Neural cell (in vitro differentiated cells): Measurements from ENCODE around the gene SCARB1. TPM values are rescaled to one million over a fixed set of nuclear protein-coding genes. Genes with fewer than 3 reads are reported as not detected.

ENCODE experiments used
- H2AFZ ChIP-seq: fragments of 200-600, 300-800 bp; sonication (generic), shearing (Covaris generic); 2 replicates; pipeline ENCODE4 v1.6.0; 2014; ENCODE audit warnings: low read depth, mild to moderate bottlenecking, antibody characterized with exemption, low read length, moderate library complexity
- H3F3A ChIP-seq: fragments of 200-600 bp; shearing (Covaris generic); 2 replicates; pipeline ENCODE4 v1.6.1; 2016; ENCODE audit warnings: mild to moderate bottlenecking, moderate library complexity, mixed read lengths, antibody characterized with exemption, low read length; ENCODE audit not compliant: insufficient read depth, poor library complexity, severe bottlenecking
- H3K27ac ChIP-seq: fragments of 200-600, 300-800 bp; sonication (generic), shearing (Covaris generic); 2 replicates; pipeline ENCODE4 v1.5.1; 2014; ENCODE audit warnings: mild to moderate bottlenecking, low read length, moderate library complexity
- H3K27me3 ChIP-seq: fragments of 300-800, 200-600 bp; sonication (generic), shearing (Covaris generic); 2 replicates; pipeline ENCODE4 v1.6.0; 2014; ENCODE audit warnings: mild to moderate bottlenecking, low read depth, low read length, moderate library complexity; ENCODE audit not compliant: insufficient read depth
- H3K36me3 ChIP-seq: fragments of 300-800, 200-600 bp; sonication (generic), shearing (Covaris generic); 2 replicates; pipeline ENCODE4 v1.5.1; 2014; ENCODE audit warnings: mild to moderate bottlenecking, antibody characterized with exemption, low read length, moderate library complexity; ENCODE audit not compliant: insufficient read depth
- H3K4me2 ChIP-seq: fragments of 300-800, 200-600 bp; sonication (generic), shearing (Covaris generic); 2 replicates; pipeline ENCODE4 v1.6.0; 2014; ENCODE audit warnings: mild to moderate bottlenecking, low read length
- H3K4me3 ChIP-seq: fragments of 300-800, 200-600 bp; sonication (generic), shearing (Covaris generic); 2 replicates; pipeline ENCODE4 v1.5.1; 2014; ENCODE audit warnings: mild to moderate bottlenecking, low read length, moderate library complexity
- H3K79me2 ChIP-seq: fragments of 200-600 bp; shearing (Covaris generic); replicated peaks from 2 replicates; pipeline ENCODE4 v1.6.0; 2014; ENCODE audit warnings: mild to moderate bottlenecking, low read length, moderate library complexity; ENCODE audit not compliant: insufficient read depth
- H3K9ac ChIP-seq: fragments of 300-800, 200-600 bp; sonication (generic), shearing (Covaris generic); 2 replicates; pipeline ENCODE4 v1.6.1; 2016; ENCODE audit warnings: mild to moderate bottlenecking, low read length, mixed read lengths
- H3K9me2 ChIP-seq: fragments of 200-600 bp; shearing (Covaris generic); 2 replicates; pipeline ENCODE4 v1.6.1; 2016; ENCODE audit warnings: mild to moderate bottlenecking, low read length, mixed read lengths; ENCODE audit not compliant: insufficient read depth
- H3K9me3 ChIP-seq: fragments of 200-600, 300-800 bp; sonication (generic), shearing (Covaris generic); 2 replicates; pipeline ENCODE4 v1.6.1; 2016; ENCODE audit warnings: mild to moderate bottlenecking, mixed run types, low read length, moderate library complexity, mixed read lengths
- H4K20me1 ChIP-seq: fragments of 200-600 bp; shearing (Covaris generic); 2 replicates; pipeline ENCODE4 v1.6.1; 2016; ENCODE audit warnings: mild to moderate bottlenecking, mixed run types; ENCODE audit not compliant: insufficient read depth
- CTCF ChIP-seq: fragments of 450-650 bp; IDR thresholded peaks from 2 replicates; pipeline ENCODE4 v1.5.1; 2014; ENCODE audit warnings: antibody characterized with exemption, mild to moderate bottlenecking, moderate library complexity; ENCODE audit not compliant: poor library complexity, severe bottlenecking
- MXI1 ChIP-seq: fragments of 450-650 bp; conservative IDR thresholded peaks from 2 replicates; pipeline ENCODE4 v1.6.1; 2014; ENCODE audit warnings: antibody characterized with exemption, mild to moderate bottlenecking; ENCODE audit not compliant: poor library complexity, severe bottlenecking
- POLR2AphosphoS5 ChIP-seq: IDR thresholded peaks from 2 replicates; pipeline ENCODE4 v1.6.1; 2012
- RAD21 ChIP-seq: fragments of 450-650 bp; conservative IDR thresholded peaks from 2 replicates; pipeline ENCODE4 v1.6.1; 2014; ENCODE audit warnings: antibody characterized with exemption, mild to moderate bottlenecking, moderate library complexity
- REST ChIP-seq: IDR thresholded peaks from 2 replicates; pipeline ENCODE4 v1.6.1; 2012; ENCODE audit warnings: borderline replicate concordance
- TAF1 ChIP-seq: IDR thresholded peaks from 2 replicates; pipeline ENCODE4 v1.6.1; 2012; ENCODE audit warnings: low read depth
- polyA plus RNA-seq: library from polyadenylated mRNA; depleted of rRNA; stranded (reverse); fragments of >200 nt; gene quantifications from 2 replicates; pipeline ENCODE4 v1.2.3, GENCODE V29; 2014

SCARB1 gene
- polyA plus RNA-seq, 1 donor from 2014 or later: 5.8 TPM

GRCh38 chr12:124898923-124899294, 35.2 kb upstream of the SCARB1 start:
- H3K36me3 ChIP-seq: no peaks in the 10 kb centered on the region
- no peaks in the 10 kb centered on the region for H4K20me1 ChIP-seq
- no peaks in the 10 kb centered on the region for H3K79me2 ChIP-seq
- TF ChIP-seq RAD21 (no peak), TAF1 (no peak), POLR2AphosphoS5 (no peak), MXI1 (no peak), CTCF (no peak)
- no peak overlapping the region for H2AFZ ChIP-seq
- H3K9me2 ChIP-seq: no peaks in the 10 kb centered on the region
- H3K4me2 ChIP-seq: no peak overlapping the region
- H3K9me3 ChIP-seq: no peaks in the 10 kb centered on the region
- H3K27me3 ChIP-seq: no peaks in the 10 kb centered on the region
- no peak overlapping the region for H3K4me3 ChIP-seq
- H3K9ac ChIP-seq: no peak overlapping the region
- no peak overlapping the region for H3K27ac ChIP-seq
- H3F3A ChIP-seq: no peaks in the 10 kb centered on the region

DNA sequence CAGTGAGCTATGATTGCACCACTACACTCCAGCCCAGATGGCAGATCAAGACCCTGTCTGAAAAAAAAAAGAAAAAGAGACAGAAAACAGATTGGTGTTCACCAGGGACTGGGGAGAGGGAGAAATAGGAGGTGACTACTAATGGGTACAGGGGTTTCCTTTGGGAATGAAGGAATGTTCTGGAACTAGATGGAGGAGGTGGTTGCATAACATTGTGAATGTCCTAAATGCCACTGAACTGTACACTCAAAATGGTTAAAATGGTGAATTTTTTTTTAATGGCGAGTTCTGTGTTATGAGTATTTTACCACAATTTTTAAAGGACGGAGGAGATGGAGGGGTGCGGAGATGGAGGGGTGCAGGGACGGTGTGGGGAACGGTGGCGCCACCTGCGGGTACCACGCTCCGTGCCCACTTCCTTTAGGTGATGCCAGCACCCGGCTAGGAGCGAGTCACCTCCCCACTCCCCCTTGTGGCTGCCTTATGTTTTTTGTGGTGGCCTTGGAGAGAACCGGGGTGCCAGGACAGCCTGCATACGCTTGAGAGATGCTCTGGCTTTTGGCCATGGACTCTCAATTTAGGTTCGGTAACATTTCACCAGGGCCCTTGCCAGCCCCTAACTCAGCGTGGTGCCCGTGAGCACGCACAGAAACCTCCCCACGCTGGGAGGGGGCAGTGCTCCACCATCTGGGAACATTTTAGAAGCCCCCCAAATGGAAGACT, 34.7 kb upstream of the SCARB1 start:
- no peaks in the 10 kb centered on the region for H3K9me2 ChIP-seq
- no peak overlapping the region for H3K9ac ChIP-seq
- H3F3A ChIP-seq: no peaks in the 10 kb centered on the region
- TF ChIP-seq CTCF (peak; percentile 34), REST (no peak)
- no peaks in the 10 kb centered on the region for H4K20me1 ChIP-seq
- no peak overlapping the region for H3K4me3 ChIP-seq
- no peak overlapping the region for H2AFZ ChIP-seq
- no peaks in the 10 kb centered on the region for H3K79me2 ChIP-seq
- H3K4me2 ChIP-seq: no peak overlapping the region
- no peaks in the 10 kb centered on the region for H3K27me3 ChIP-seq
- H3K36me3 ChIP-seq: no peaks in the 10 kb centered on the region
- no peaks in the 10 kb centered on the region for H3K9me3 ChIP-seq
- H3K27ac ChIP-seq: no peak overlapping the region
